Measurements from ENCODE around the gene G6PC1.

Gene G6PC1

DNA sequence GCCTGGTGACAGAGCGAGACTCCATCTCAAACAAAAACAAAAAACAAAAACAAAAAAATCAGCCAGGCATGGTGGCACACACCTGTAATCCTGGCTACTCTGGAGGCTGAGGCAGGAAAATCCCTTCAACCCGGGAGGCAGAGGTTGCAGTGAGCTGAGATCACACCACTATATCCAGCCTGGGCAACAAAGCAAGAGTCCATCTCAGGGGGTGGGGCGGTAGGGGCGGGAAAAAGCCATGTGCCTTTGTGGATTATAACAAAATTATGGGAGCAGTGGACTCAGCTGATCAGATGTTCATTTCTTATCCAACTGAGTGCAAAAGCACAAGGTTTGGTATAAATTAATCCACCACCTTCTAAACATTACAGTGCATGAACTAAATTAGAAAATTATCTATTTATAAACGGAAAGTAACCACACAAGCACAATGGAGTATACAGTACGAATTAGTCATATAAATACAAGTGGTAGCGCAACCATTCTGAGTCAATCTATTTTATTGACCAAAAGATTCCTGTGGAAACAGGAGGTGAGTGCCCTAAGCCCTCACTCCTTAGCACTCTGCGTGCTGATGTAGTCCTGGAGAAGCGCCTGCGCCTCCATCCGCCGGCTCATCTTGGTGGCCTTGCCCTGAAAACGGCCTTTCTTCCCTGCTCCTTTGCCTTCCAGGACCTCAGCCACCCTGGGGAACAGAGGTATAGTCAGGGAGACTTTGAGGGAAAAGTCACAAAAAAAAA lies 49.6 kb downstream of the G6PC1 start:
- no peak for DNase-seq
